Measurements from ENCODE around the gene TBC1D1. TPM values are rescaled to one million over a fixed set of nuclear protein-coding genes. Genes with fewer than 3 reads are reported as not detected.
A peak's percentile ranks its signal among the peaks of the same experiment; 100 is the strongest.

The TBC1D1 gene
- total RNA-seq, 1 donor from 2014 or later, result 47.1 TPM

GRCh38 chr4:38122060-38122459, 231.2 kb downstream of the TBC1D1 start:
- FAIRE-seq, result peak; percentile 58
- no peaks in the 10 kb centered on the region for H3K36me3 ChIP-seq (ENCODE audit: control insufficient read depth, insufficient read depth, low read length)
- H3K27me3 ChIP-seq (ENCODE audit: control insufficient read depth, insufficient read depth, low read length), result no peaks in the 10 kb centered on the region
- TF ChIP-seq CTCF (IDR thresholded peaks at IDR 0.05; ENCODE audit: insufficient read depth, low read length, severe bottlenecking), result no peak
- DNase-seq (ENCODE audit: low read depth), result no peak
- H3K4me3 ChIP-seq (ENCODE audit: low read depth, low read length), result no peak overlapping the region

GRCh38 chr4:38123555-38123954, 232.7 kb downstream of the TBC1D1 start:
- no peak for DNase-seq (ENCODE audit: low read depth)
- no peak for TF ChIP-seq CTCF (IDR thresholded peaks at IDR 0.05; ENCODE audit: insufficient read depth, low read length, severe bottlenecking)
- Histone ChIP-seq H3K27me3 (ENCODE audit: control insufficient read depth, insufficient read depth, low read length) (no peaks in the 10 kb centered on the region), H3K36me3 (ENCODE audit: control insufficient read depth, insufficient read depth, low read length) (no peaks in the 10 kb centered on the region), H3K4me3 (ENCODE audit: low read depth, low read length) (no peak overlapping the region)
- FAIRE-seq, result no peak

- DNase-seq (ENCODE audit: low read depth), result no peak
- Histone ChIP-seq H3K36me3 (ENCODE audit: control insufficient read depth, insufficient read depth, low read length) (no peaks in the 10 kb centered on the region), H3K27me3 (ENCODE audit: control insufficient read depth, insufficient read depth, low read length) (no peaks in the 10 kb centered on the region), H3K4me3 (ENCODE audit: low read depth, low read length) (no peak overlapping the region)
- TF ChIP-seq CTCF (IDR thresholded peaks at IDR 0.05; ENCODE audit: insufficient read depth, low read length, severe bottlenecking), result no peak
- no peak for FAIRE-seq
These were observed 234.1 kb downstream of the TBC1D1 start for GRCh38 chr4:38124961-38125360.

GRCh38 chr4:38125816-38126215, 234.9 kb downstream of the TBC1D1 start:
- Histone ChIP-seq H3K36me3 (ENCODE audit: control insufficient read depth, insufficient read depth, low read length) (no peaks in the 10 kb centered on the region), H3K27me3 (ENCODE audit: control insufficient read depth, insufficient read depth, low read length) (no peaks in the 10 kb centered on the region), H3K4me3 (ENCODE audit: low read depth, low read length) (no peak overlapping the region)
- DNase-seq (ENCODE audit: low read depth), result peak; percentile 96
- no peak for TF ChIP-seq CTCF (IDR thresholded peaks at IDR 0.05; ENCODE audit: insufficient read depth, low read length, severe bottlenecking)
- peak; percentile 95 for FAIRE-seq

GRCh38 chr4:38128478-38129459, 237.9 kb downstream of the TBC1D1 start:
- DNase-seq (ENCODE audit: low read depth) (peak; percentile 100), FAIRE-seq (peak; percentile 62)
- no peak for TF ChIP-seq CTCF (IDR thresholded peaks at IDR 0.05; ENCODE audit: insufficient read depth, low read length, severe bottlenecking)

More at GRCh38 chr4:38128478-38129459, 237.9 kb downstream of the TBC1D1 start:
- no peak overlapping the region for H3K4me3 ChIP-seq (ENCODE audit: low read depth, low read length)
- no peaks in the 10 kb centered on the region for H3K36me3 ChIP-seq (ENCODE audit: control insufficient read depth, insufficient read depth, low read length)
- no peaks in the 10 kb centered on the region for H3K27me3 ChIP-seq (ENCODE audit: control insufficient read depth, insufficient read depth, low read length)
